Measurements from ENCODE around the gene F10. TPM values are rescaled to one million over a fixed set of nuclear protein-coding genes. Genes with fewer than 3 reads are reported as not detected.
A peak's percentile ranks its signal among the peaks of the same experiment; 100 is the strongest.

Gene F10
- total and polyA plus RNA-seq, 2 of the 13 experiments (the other 11 are each of a cell fraction or from before 2014, with no cell fraction given): 58.4 to 237 TPM

DNA sequence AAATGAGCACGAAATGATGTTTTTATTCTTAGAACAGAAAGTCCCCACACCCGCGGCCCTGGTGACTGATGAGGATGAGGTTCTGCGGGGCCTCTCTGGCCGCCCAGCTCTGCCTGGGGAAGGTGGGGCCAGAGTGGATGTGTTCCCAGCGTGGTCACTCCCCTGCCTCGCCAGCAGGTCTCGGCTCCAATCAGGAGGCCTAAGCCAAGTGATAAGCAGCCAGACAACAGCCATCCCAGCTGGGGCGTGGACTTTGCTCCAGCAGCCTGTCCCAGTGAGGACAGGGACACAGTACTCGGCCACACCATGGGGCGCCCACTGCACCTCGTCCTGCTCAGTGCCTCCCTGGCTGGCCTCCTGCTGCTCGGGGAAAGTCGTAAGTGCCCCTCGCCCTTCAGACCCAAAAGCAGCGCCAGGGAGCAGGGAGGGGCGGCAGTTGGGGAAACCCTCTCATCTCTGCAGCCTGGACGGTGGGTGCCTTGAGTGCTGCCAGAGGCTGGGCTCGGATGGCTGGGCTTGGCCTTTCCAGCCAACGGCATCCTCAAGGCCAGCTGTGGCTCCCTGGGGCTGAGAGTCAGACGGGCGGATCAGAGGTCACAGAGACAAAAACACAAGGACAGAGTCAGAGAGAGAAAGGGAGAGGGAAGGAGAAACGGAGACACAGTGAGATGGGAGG, at the start of gene F10 (continued):
- TF ChIP-seq HIVEP1 (CRISPR knock-in tag; IDR thresholded peaks at IDR 0.05) (peak; percentile 94), ZNF761 (CRISPR knock-in tag; conservative IDR thresholded peaks at IDR 0.05) (peak; percentile 44; the same call in 1 of the 2 replicates), LCORL (IDR thresholded peaks at IDR 0.05) (no peak), LCORL (CRISPR knock-in tag; IDR thresholded peaks at IDR 0.05) (peak; percentile 85), ASH2L (IDR thresholded peaks at IDR 0.05; ENCODE audit: insufficient read length, low read depth, low read length) (peak; percentile 61), MIER3 (CRISPR knock-in tag; IDR thresholded peaks at IDR 0.05; ENCODE audit: borderline replicate concordance) (peak; percentile 74), MTA1 (CRISPR knock-in tag; IDR thresholded peaks at IDR 0.05; ENCODE audit: borderline replicate concordance) (no peak; the same call in 1 of the 2 replicates), ZNF577 (CRISPR knock-in tag; IDR thresholded peaks at IDR 0.05; ENCODE audit: borderline replicate concordance, low read depth) (no peak), ATAD3A (CRISPR knock-in tag; IDR thresholded peaks at IDR 0.05) (no peak), ESRRA (CRISPR knock-in tag; IDR thresholded peaks at IDR 0.05; ENCODE audit: low read depth) (peak; percentile 92), YEATS4 (CRISPR knock-in tag; IDR thresholded peaks at IDR 0.05; ENCODE audit: borderline replicate concordance) (peak; percentile 95), RFX3 (CRISPR knock-in tag; IDR thresholded peaks at IDR 0.05) (no peak), HMGA1 (CRISPR knock-in tag; conservative IDR thresholded peaks at IDR 0.05) (no peak), ZNF33A (CRISPR knock-in tag; IDR thresholded peaks at IDR 0.05; ENCODE audit: borderline replicate concordance) (no peak), KLF16 (CRISPR knock-in tag; IDR thresholded peaks at IDR 0.05) (peak in 1 of 2 experiments; percentile 83; a peak in 2 of 4 replicates), SP1 (IDR thresholded peaks at IDR 0.05) (no peak), SP1 (CRISPR knock-in tag; IDR thresholded peaks at IDR 0.05) (peak; percentile 79), ZNF446 (CRISPR knock-in tag; IDR thresholded peaks at IDR 0.05) (no peak), EHMT2 (IDR thresholded peaks at IDR 0.05; ENCODE audit: borderline replicate concordance, low read depth, low read length) (no peak), BRF2 (CRISPR knock-in tag; IDR thresholded peaks at IDR 0.05) (peak; percentile 48; the same call in 1 of the 2 replicates), ZNF460 (CRISPR knock-in tag; IDR thresholded peaks at IDR 0.05; ENCODE audit: borderline replicate concordance) (no peak), PAF1 (CRISPR knock-in tag; IDR thresholded peaks at IDR 0.05) (no peak), SRSF9 (IDR thresholded peaks at IDR 0.05; ENCODE audit: borderline replicate concordance, insufficient read depth, low read depth, low read length, poor library complexity, severe bottlenecking) (no peak), ZNF503 (CRISPR knock-in tag; IDR thresholded peaks at IDR 0.05) (peak; percentile 85), GPN1 (CRISPR knock-in tag; IDR thresholded peaks at IDR 0.05; ENCODE audit: borderline replicate concordance) (no peak), ZFX (CRISPR knock-in tag; IDR thresholded peaks at IDR 0.05; ENCODE audit: low read depth) (peak; percentile 93), MTA3 (CRISPR knock-in tag; IDR thresholded peaks at IDR 0.05) (no peak)
- TF ChIP-seq, protein P1, sequence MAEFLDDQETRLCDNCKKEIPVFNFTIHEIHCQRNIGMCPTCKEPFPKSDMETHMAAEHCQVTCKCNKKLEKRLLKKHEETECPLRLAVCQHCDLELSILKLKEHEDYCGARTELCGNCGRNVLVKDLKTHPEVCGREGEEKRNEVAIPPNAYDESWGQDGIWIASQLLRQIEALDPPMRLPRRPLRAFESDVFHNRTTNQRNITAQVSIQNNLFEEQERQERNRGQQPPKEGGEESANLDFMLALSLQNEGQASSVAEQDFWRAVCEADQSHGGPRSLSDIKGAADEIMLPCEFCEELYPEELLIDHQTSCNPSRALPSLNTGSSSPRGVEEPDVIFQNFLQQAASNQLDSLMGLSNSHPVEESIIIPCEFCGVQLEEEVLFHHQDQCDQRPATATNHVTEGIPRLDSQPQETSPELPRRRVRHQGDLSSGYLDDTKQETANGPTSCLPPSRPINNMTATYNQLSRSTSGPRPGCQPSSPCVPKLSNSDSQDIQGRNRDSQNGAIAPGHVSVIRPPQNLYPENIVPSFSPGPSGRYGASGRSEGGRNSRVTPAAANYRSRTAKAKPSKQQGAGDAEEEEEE (CRISPR knock-in tag; IDR thresholded peaks at IDR 0.05; ENCODE audit: borderline replicate concordance): peak; percentile 88; the same call in 1 of the 2 replicates
